ENCODE results near the gene DEPDC5.

GRCh38 chr22:31919730-31920129 lies 165.9 kb downstream of the DEPDC5 start:
- TF ChIP-seq, protein P1, sequence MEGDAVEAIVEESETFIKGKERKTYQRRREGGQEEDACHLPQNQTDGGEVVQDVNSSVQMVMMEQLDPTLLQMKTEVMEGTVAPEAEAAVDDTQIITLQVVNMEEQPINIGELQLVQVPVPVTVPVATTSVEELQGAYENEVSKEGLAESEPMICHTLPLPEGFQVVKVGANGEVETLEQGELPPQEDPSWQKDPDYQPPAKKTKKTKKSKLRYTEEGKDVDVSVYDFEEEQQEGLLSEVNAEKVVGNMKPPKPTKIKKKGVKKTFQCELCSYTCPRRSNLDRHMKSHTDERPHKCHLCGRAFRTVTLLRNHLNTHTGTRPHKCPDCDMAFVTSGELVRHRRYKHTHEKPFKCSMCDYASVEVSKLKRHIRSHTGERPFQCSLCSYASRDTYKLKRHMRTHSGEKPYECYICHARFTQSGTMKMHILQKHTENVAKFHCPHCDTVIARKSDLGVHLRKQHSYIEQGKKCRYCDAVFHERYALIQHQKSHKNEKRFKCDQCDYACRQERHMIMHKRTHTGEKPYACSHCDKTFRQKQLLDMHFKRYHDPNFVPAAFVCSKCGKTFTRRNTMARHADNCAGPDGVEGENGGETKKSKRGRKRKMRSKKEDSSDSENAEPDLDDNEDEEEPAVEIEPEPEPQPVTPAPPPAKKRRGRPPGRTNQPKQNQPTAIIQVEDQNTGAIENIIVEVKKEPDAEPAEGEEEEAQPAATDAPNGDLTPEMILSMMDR (conservative IDR thresholded peaks at IDR 0.05; ENCODE audit: low read length) = no peak
- TF ChIP-seq EZH2phosphoT487 (IDR thresholded peaks at IDR 0.05; ENCODE audit: borderline replicate concordance, low read depth, low read length) = no peak
